CD4-positive, CD25-positive, alpha-beta regulatory T cell (primary cell): ENCODE results near the gene OR2AG1. TPM values are rescaled to one million over a fixed set of nuclear protein-coding genes. Genes with fewer than 3 reads are reported as not detected.
A peak's percentile ranks its signal among the peaks of the same experiment; 100 is the strongest.

ENCODE experiments used
- ATAC-seq, 2 donors: fragments of 150-1000 bp; cut with Tn5 transposase; one replicate each; pipeline ENCODE4 v1.10.0; 2021; ENCODE audit warnings: low read depth in 2 of 2, moderate number of reproducible peaks in 2 of 2, moderate library complexity in 1 of 2
- DNase-seq, 3 donors: peaks; one replicate each; pipeline versions ENCODE4 v3.0.0 to v3.0.0-alpha.2; 2012 to 2022; ENCODE audit warnings: mixed read lengths in 1 of 3
- H3K27ac ChIP-seq: one replicate; pipeline ENCODE4 v1.7.0; 2013; ENCODE audit warnings: mild to moderate bottlenecking, low read length; ENCODE audit not compliant: insufficient read depth, poor library complexity, severe bottlenecking
- H3K27me3 ChIP-seq: one replicate; pipeline ENCODE4 v1.7.0; 2013; ENCODE audit warnings: low read length; ENCODE audit not compliant: control insufficient read depth, insufficient read depth
- H3K36me3 ChIP-seq: one replicate; pipeline ENCODE4 v1.7.0; 2013; ENCODE audit warnings: mild to moderate bottlenecking, low read length, moderate library complexity; ENCODE audit not compliant: control insufficient read depth, insufficient read depth
- H3K4me1 ChIP-seq: 2 replicates; pipeline ENCODE4 v1.7.0; 2013; ENCODE audit warnings: mild to moderate bottlenecking, low read length; ENCODE audit not compliant: insufficient read depth, control insufficient read depth, poor library complexity, severe bottlenecking
- H3K4me3 ChIP-seq: one replicate; pipeline ENCODE4 v1.7.0; 2013; ENCODE audit warnings: low read depth, mild to moderate bottlenecking, low read length, moderate library complexity
- H3K9me3 ChIP-seq, 2 experiments: 1 replicate in 1 of 2; 2 replicates in 1 of 2; pipeline ENCODE4 v1.7.0; 2013; ENCODE audit warnings: low read length in 2 of 2, mild to moderate bottlenecking in 1 of 2, moderate library complexity in 1 of 2; ENCODE audit not compliant: control insufficient read depth in 2 of 2
- H3K27ac Mint-ChIP-seq, 3 donors: one replicate each; pipeline ENCODE4 v1.8.0; 2020 to 2022; ENCODE audit warnings: mild to moderate bottlenecking in 3 of 3, mixed read lengths in 3 of 3, moderate library complexity in 2 of 3
- H3K27me3 Mint-ChIP-seq: one replicate; pipeline ENCODE4 v1.8.0; 2022; ENCODE audit warnings: mild to moderate bottlenecking, mixed read lengths
- H3K36me3 Mint-ChIP-seq: one replicate; pipeline ENCODE4 v1.8.0; 2020; ENCODE audit warnings: mixed read lengths
- H3K4me1 Mint-ChIP-seq, 4 donors: one replicate each; pipeline ENCODE4 v1.8.0; 2020 to 2022; ENCODE audit warnings: mixed read lengths in 4 of 4, mild to moderate bottlenecking in 1 of 4
- H3K4me3 Mint-ChIP-seq, 4 donors: one replicate each; pipeline ENCODE4 v1.8.0; 2020 to 2022; ENCODE audit warnings: mild to moderate bottlenecking in 4 of 4, mixed read lengths in 4 of 4, moderate library complexity in 3 of 4
- H3K9me3 Mint-ChIP-seq, 7 donors: one replicate each; pipeline ENCODE4 v1.8.0; 2020 to 2022; ENCODE audit warnings: mixed read lengths in 7 of 7, mild to moderate bottlenecking in 3 of 7, moderate library complexity in 2 of 7
- polyA plus RNA-seq, 4 donors: library from polyadenylated mRNA; unstranded; fragments of 300-500 nt; fragmentation: Illumina TruSeq; gene quantifications; one replicate each; pipeline ENCODE4 v1.2.3, GENCODE V29; 2021
- total RNA-seq: library from RNA; stranded (reverse); gene quantifications from one replicate; pipeline ENCODE4 v1.2.3, GENCODE V29; 2022

Gene OR2AG1
- total and polyA plus RNA-seq, 5 donors from 2014 or later, result not detected

GRCh38 chr11:6755953-6756347, 26.9 kb upstream of the OR2AG1 start:
- H3K27me3 ChIP-seq, result no peaks in the 10 kb centered on the region
- H3K4me1 ChIP-seq, result no peaks in the 10 kb centered on the region
- peaks cover 12 to 14% (median 13%) of the 10 kb centered on the region in 4 donors for H3K4me1 Mint-ChIP-seq
- ATAC-seq (no peak), DNase-seq (no peak)
- no peaks in the 10 kb centered on the region for H3K36me3 ChIP-seq
- H3K27ac Mint-ChIP-seq, result no peak overlapping the region
- H3K4me3 Mint-ChIP-seq, result no peak overlapping the region
- H3K27ac ChIP-seq, result no peak overlapping the region
- no peak overlapping the region for H3K4me3 ChIP-seq
- no peaks in the 10 kb centered on the region for H3K9me3 ChIP-seq
- no peaks in the 10 kb centered on the region for H3K36me3 Mint-ChIP-seq
- peaks cover 12% of the 10 kb centered on the region for H3K27me3 Mint-ChIP-seq
- no peaks in the 10 kb centered on the region for H3K9me3 Mint-ChIP-seq

- peaks cover 12 to 14% (median 12%) of the 10 kb centered on the region in 4 donors for H3K4me1 Mint-ChIP-seq
- H3K27ac Mint-ChIP-seq, result no peak overlapping the region
- Histone ChIP-seq H3K27me3 (no peaks in the 10 kb centered on the region), H3K27ac (no peak overlapping the region), H3K36me3 (no peaks in the 10 kb centered on the region), H3K4me3 (no peak overlapping the region), H3K4me1 (no peaks in the 10 kb centered on the region), H3K9me3 (no peaks in the 10 kb centered on the region)
- no peak overlapping the region for H3K4me3 Mint-ChIP-seq
- peak; percentile 61 to 79 for ATAC-seq
- peak; percentile 30 to 78 (median 63) for DNase-seq
- peaks cover 0 to under 1% (median 0%) of the 10 kb centered on the region in 7 donors for H3K9me3 Mint-ChIP-seq
- no peaks in the 10 kb centered on the region for H3K36me3 Mint-ChIP-seq
- H3K27me3 Mint-ChIP-seq, result peaks cover 12% of the 10 kb centered on the region
These were observed 25.4 kb upstream of the OR2AG1 start for GRCh38 chr11:6757373-6757967.

- Histone ChIP-seq H3K4me3 (no peak within 1 kb of the TSS), H3K9me3 (no peaks in the 10 kb centered on the region), H3K36me3 (no peaks in the 10 kb centered on the region), H3K27me3 (peaks cover 2% of the 10 kb centered on the region), H3K27ac (no peak within 1 kb of the TSS), H3K4me1 (no peaks in the 10 kb centered on the region)
- Mint-ChIP-seq H3K27ac (peak within 1 kb of the TSS in 1 of 3 donors; percentile 1), H3K4me1 (peaks cover 0 to 2% (median 0%) of the 10 kb centered on the region in 4 donors), H3K9me3 (peaks cover 0 to 2% (median 0%) of the 10 kb centered on the region in 7 donors), H3K36me3 (no peaks in the 10 kb centered on the region), H3K27me3 (peaks cover 13% of the 10 kb centered on the region), H3K4me3 (no peak within 1 kb of the TSS)
- ATAC-seq (peak in 1 of 2 donors; percentile 39), DNase-seq (no peak)
These were observed 10.6 kb upstream of the OR2AG1 start, which contains the start of gene OR2AG2 for GRCh38 chr11:6771926-6772893. Gene OR2AG2, minus strand, starts transcription at chr11:6771976. Its CDS starts 3,019 bp downstream, at chr11:6768957.

- Histone ChIP-seq H3K4me1 (no peaks in the 10 kb centered on the region), H3K27ac (no peak overlapping the region), H3K27me3 (peaks cover 8% of the 10 kb centered on the region), H3K4me3 (no peak overlapping the region), H3K9me3 (no peaks in the 10 kb centered on the region), H3K36me3 (no peaks in the 10 kb centered on the region)
- Mint-ChIP-seq H3K4me3 (no peak overlapping the region), H3K9me3 (peaks cover 0 to 3% (median 0%) of the 10 kb centered on the region in 7 donors), H3K36me3 (no peaks in the 10 kb centered on the region), H3K4me1 (no peaks in the 10 kb centered on the region), H3K27me3 (peaks cover 28% of the 10 kb centered on the region), H3K27ac (no peak overlapping the region)
- ATAC-seq (no peak), DNase-seq (no peak)
These were observed 4.3 kb upstream of the OR2AG1 start for GRCh38 chr11:6778518-6778917.

GRCh38 chr11:6780829-6781228, 2.0 kb upstream of the OR2AG1 start:
- Mint-ChIP-seq H3K27ac (no peak overlapping the region), H3K9me3 (peaks cover 0 to 3% (median 0%) of the 10 kb centered on the region in 7 donors), H3K36me3 (no peaks in the 10 kb centered on the region), H3K4me1 (no peaks in the 10 kb centered on the region), H3K4me3 (no peak overlapping the region), H3K27me3 (peaks cover 28% of the 10 kb centered on the region)
- H3K27me3 ChIP-seq, result peaks cover 8% of the 10 kb centered on the region
- ATAC-seq (no peak), DNase-seq (no peak)
- no peak overlapping the region for H3K27ac ChIP-seq
- no peaks in the 10 kb centered on the region for H3K9me3 ChIP-seq
- H3K36me3 ChIP-seq, result no peaks in the 10 kb centered on the region
- H3K4me3 ChIP-seq, result no peak overlapping the region
- H3K4me1 ChIP-seq, result no peaks in the 10 kb centered on the region

- H3K27me3 Mint-ChIP-seq, result peaks cover 10% of the 10 kb centered on the region
- DNase-seq, result no peak
- Histone ChIP-seq H3K36me3 (no peaks in the 10 kb centered on the region), H3K27ac (no peak overlapping the region), H3K27me3 (peaks cover 6% of the 10 kb centered on the region), H3K9me3 (no peaks in the 10 kb centered on the region), H3K4me1 (no peaks in the 10 kb centered on the region), H3K4me3 (no peak overlapping the region)
- no peaks in the 10 kb centered on the region for H3K9me3 Mint-ChIP-seq
- H3K36me3 Mint-ChIP-seq, result no peaks in the 10 kb centered on the region
- no peak overlapping the region for H3K27ac Mint-ChIP-seq
- H3K4me1 Mint-ChIP-seq, result no peaks in the 10 kb centered on the region
- ATAC-seq, result no peak
- no peak overlapping the region for H3K4me3 Mint-ChIP-seq
These were observed 7.7 kb downstream of the OR2AG1 start for GRCh38 chr11:6790546-6790945.

GRCh38 chr11:6794639-6795038, 11.8 kb downstream of the OR2AG1 start:
- Histone ChIP-seq H3K27me3 (peaks cover 7% of the 10 kb centered on the region), H3K9me3 (no peaks in the 10 kb centered on the region), H3K4me3 (no peak overlapping the region), H3K4me1 (no peaks in the 10 kb centered on the region), H3K36me3 (no peaks in the 10 kb centered on the region), H3K27ac (no peak overlapping the region)
- H3K27ac Mint-ChIP-seq, result no peak overlapping the region
- ATAC-seq (no peak), DNase-seq (no peak)
- H3K9me3 Mint-ChIP-seq, result no peaks in the 10 kb centered on the region
- H3K36me3 Mint-ChIP-seq, result no peaks in the 10 kb centered on the region
- H3K27me3 Mint-ChIP-seq, result peaks cover 11% of the 10 kb centered on the region
- H3K4me3 Mint-ChIP-seq, result no peak overlapping the region
- H3K4me1 Mint-ChIP-seq, result no peaks in the 10 kb centered on the region
